HuH-7.5 (cell line): ENCODE results near the gene TMEM232.
"Not testable (repeated sequence)": the region's sequence is repeated elsewhere in the genome, so short reads cannot be mapped to it uniquely, and the experiment has no call there.

ENCODE experiments used
- DNase-seq: peaks from one replicate; pipeline ENCODE4 v3.0.0; 2011; ENCODE audit warnings: low spot score

Gene TMEM232

GRCh38 chr5:110707260-110707844 lies 19.1 kb downstream of the TMEM232 start:
- no peak for DNase-seq

GRCh38 chr5:110705349-110705748 lies 21.1 kb downstream of the TMEM232 start:
- DNase-seq = no peak

GRCh38 chr5:110703481-110703880 lies 23.0 kb downstream of the TMEM232 start:
- no peak for DNase-seq

- DNase-seq = no peak
Measured at GRCh38 chr5:110702704-110703103, 23.8 kb downstream of the TMEM232 start.

- no peak for DNase-seq
Measured at GRCh38 chr5:110702300-110702699, 24.2 kb downstream of the TMEM232 start.

- not testable (repeated sequence) for DNase-seq
Measured at GRCh38 chr5:110692669-110693068, 33.8 kb downstream of the TMEM232 start.

- not testable (repeated sequence) for DNase-seq
Measured at GRCh38 chr5:110690587-110690986, 35.9 kb downstream of the TMEM232 start.

- no peak for DNase-seq
Measured at GRCh38 chr5:110687485-110687884, 39.0 kb downstream of the TMEM232 start.

- DNase-seq = no peak
Measured at GRCh38 chr5:110686270-110686669, 40.2 kb downstream of the TMEM232 start.

GRCh38 chr5:110681953-110682352 lies 44.5 kb downstream of the TMEM232 start:
- no peak for DNase-seq

GRCh38 chr5:110681109-110681508 lies 45.4 kb downstream of the TMEM232 start:
- no peak for DNase-seq

GRCh38 chr5:110676554-110676953 lies 49.9 kb downstream of the TMEM232 start:
- not testable (repeated sequence) for DNase-seq

- no peak for DNase-seq
Measured at GRCh38 chr5:110665184-110665726, 61.2 kb downstream of the TMEM232 start.

GRCh38 chr5:110663525-110663924 lies 62.9 kb downstream of the TMEM232 start:
- DNase-seq = no peak

- DNase-seq = no peak
Measured at GRCh38 chr5:110658006-110658405, 68.5 kb downstream of the TMEM232 start.

GRCh38 chr5:110653231-110653970 lies 73.1 kb downstream of the TMEM232 start:
- DNase-seq = no peak

- DNase-seq = no peak
Measured at GRCh38 chr5:110651507-110651906, 75.0 kb downstream of the TMEM232 start.

GRCh38 chr5:110644357-110644756 lies 82.1 kb downstream of the TMEM232 start:
- no peak for DNase-seq

- DNase-seq = no peak
Measured at GRCh38 chr5:110638970-110639902, 87.2 kb downstream of the TMEM232 start.

- DNase-seq = no peak
Measured at GRCh38 chr5:110634475-110634874, 92.0 kb downstream of the TMEM232 start.

- no peak for DNase-seq
Measured at GRCh38 chr5:110631236-110631635, 95.2 kb downstream of the TMEM232 start.

- no peak for DNase-seq
Measured at GRCh38 chr5:110630350-110630749, 96.1 kb downstream of the TMEM232 start.
